ENCODE data around the gene PLXDC2. TPM values are rescaled to one million over a fixed set of nuclear protein-coding genes. Genes with fewer than 3 reads are reported as not detected.
"Not testable (repeated sequence)": the region's sequence is repeated elsewhere in the genome, so short reads cannot be mapped to it uniquely, and the experiment has no call there.

The PLXDC2 gene
- total and polyA plus RNA-seq, 11 donors = 3.4 to 36.4 (median 17.1) TPM

DNA sequence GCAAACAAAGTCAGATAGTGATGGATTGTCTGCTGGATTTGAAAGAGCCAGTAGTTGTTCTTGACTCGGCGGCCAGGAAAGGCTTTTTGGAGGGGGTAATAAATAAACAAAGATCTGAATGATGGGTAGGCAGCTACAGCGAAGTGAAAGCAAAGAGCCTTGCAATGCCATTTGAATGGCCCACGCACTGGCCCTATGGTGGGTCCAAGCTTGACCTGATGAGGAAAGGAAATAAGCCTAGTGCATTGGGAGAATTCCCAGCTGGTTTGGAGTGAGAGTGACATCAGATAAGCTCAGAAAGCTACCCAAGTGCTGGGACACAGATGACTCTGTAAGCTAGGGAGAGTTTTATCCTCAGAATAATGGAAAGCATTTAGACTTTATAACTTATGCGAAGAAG, 365.2 kb downstream of the PLXDC2 start:
- no peak overlapping the region for H3K4me3 ChIP-seq
- WGBS, 4 donors = 86 to 90% (median 87%) methylated on average over 5 of the region's 5 CpGs
- DNase-seq (no peak), ATAC-seq (no peak)
- H3K27ac ChIP-seq = no peak overlapping the region
- intact Hi-C loops (cut with DNase I) = no loop called here
- H3K4me1 ChIP-seq = no peaks in the 10 kb centered on the region
- no peaks in the 10 kb centered on the region for H3K9me3 ChIP-seq
- H3K27me3 ChIP-seq = no peaks in the 10 kb centered on the region
- peaks cover 0 to 50% (median 6%) of the 10 kb centered on the region in 9 donors for H3K36me3 ChIP-seq
- TF ChIP-seq, protein P1, sequence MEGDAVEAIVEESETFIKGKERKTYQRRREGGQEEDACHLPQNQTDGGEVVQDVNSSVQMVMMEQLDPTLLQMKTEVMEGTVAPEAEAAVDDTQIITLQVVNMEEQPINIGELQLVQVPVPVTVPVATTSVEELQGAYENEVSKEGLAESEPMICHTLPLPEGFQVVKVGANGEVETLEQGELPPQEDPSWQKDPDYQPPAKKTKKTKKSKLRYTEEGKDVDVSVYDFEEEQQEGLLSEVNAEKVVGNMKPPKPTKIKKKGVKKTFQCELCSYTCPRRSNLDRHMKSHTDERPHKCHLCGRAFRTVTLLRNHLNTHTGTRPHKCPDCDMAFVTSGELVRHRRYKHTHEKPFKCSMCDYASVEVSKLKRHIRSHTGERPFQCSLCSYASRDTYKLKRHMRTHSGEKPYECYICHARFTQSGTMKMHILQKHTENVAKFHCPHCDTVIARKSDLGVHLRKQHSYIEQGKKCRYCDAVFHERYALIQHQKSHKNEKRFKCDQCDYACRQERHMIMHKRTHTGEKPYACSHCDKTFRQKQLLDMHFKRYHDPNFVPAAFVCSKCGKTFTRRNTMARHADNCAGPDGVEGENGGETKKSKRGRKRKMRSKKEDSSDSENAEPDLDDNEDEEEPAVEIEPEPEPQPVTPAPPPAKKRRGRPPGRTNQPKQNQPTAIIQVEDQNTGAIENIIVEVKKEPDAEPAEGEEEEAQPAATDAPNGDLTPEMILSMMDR (IDR thresholded peaks at IDR 0.05) = no peak
- TF ChIP-seq POLR2A (IDR thresholded peaks at IDR 0.05) = no peak

DNA sequence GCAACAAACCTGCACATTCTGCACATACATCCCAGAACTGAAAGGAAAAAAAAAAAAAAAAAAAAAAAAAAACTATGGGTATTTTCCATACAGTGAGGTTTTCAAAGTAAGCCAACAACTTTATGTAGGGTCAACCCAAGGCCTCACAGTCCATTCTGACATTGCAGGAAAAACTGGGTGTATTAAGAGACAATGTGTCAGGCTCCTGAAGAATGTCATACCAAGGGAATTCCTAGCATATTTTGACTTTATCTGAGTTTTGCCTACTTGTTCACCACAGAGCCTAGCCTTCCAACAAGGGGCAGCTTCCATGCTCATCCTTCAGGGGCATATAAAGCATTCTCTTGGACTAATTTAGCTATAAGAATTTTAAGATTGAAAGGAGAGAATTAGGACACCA, 368.9 kb downstream of the PLXDC2 start:
- Histone ChIP-seq H3K4me3 (no peak overlapping the region), H3K27me3 (no peaks in the 10 kb centered on the region), H3K36me3 (peaks cover 0 to 20% (median 0%) of the 10 kb centered on the region in 9 donors), H3K27ac (no peak overlapping the region), H3K9me3 (no peaks in the 10 kb centered on the region), H3K4me1 (no peaks in the 10 kb centered on the region)
- DNase-seq (no peak), ATAC-seq (no peak)
- TF ChIP-seq, protein P1 (IDR thresholded peaks at IDR 0.05) = no peak
- no peak for TF ChIP-seq POLR2A (IDR thresholded peaks at IDR 0.05)
- intact Hi-C loops (cut with DNase I) = no loop called here

DNA sequence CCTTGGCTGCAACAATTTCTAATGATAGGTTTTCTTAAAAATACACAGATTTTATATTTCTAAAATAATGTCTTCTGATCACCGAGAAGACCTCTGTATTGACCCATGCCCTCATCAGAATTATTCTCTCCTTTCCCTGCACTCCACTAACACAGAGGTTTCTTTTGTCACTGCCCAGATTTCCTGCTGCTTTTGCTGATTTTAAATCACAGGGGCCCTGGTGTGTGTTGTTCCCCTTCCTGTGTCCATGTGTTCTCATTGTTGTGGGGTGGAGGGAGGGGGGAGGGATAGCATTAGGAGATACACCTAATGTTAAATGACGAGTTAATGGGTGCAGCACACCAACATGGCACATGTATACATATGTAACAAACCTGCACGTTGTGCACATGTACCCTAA, 375.2 kb downstream of the PLXDC2 start:
- intact Hi-C loops (cut with DNase I) = not testable (repeated sequence)

DNA sequence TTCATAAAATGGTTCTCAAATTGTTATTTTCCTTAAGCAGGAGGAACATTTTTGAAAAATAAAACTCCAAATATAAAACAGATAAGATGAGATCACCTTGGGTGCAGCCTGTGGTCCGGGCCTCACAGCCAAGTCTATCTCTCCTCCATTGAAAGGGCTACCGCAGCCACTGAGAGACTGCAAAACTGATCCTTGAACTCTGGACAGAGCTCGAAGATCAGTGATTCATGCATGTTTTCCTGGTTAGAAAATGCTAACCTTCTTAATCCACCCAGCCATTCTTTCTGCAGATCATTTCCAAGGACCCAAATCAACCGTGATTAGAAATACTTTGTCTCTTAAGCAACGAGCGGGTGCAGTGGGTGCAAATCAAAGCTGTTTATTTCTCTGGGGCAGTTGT, 378.8 kb downstream of the PLXDC2 start:
- Histone ChIP-seq H3K4me1 (no peaks in the 10 kb centered on the region), H3K4me3 (no peak overlapping the region), H3K27me3 (no peaks in the 10 kb centered on the region), H3K27ac (no peak overlapping the region), H3K36me3 (no peaks in the 10 kb centered on the region), H3K9me3 (no peaks in the 10 kb centered on the region)
- DNase-seq (no peak), ATAC-seq (no peak)
- intact Hi-C loops (cut with DNase I) = no loop called here
- 88 to 94% (median 91%) methylated on average over 6 of the region's 6 CpGs for WGBS, 4 donors
- TF ChIP-seq, protein P1 (IDR thresholded peaks at IDR 0.05) = no peak
- no peak for TF ChIP-seq POLR2A (IDR thresholded peaks at IDR 0.05)

More for the DNA sequence above, 375.2 kb downstream of the PLXDC2 start:
- 63 to 72% (median 63%) methylated on average over 3 of the region's 3 CpGs for WGBS, 4 donors
- not testable (repeated sequence) for DNase-seq, H3K27ac ChIP-seq, H3K4me3 ChIP-seq, H3K9me3 ChIP-seq, H3K27me3 ChIP-seq, H3K4me1 ChIP-seq, ATAC-seq, H3K36me3 ChIP-seq

DNA sequence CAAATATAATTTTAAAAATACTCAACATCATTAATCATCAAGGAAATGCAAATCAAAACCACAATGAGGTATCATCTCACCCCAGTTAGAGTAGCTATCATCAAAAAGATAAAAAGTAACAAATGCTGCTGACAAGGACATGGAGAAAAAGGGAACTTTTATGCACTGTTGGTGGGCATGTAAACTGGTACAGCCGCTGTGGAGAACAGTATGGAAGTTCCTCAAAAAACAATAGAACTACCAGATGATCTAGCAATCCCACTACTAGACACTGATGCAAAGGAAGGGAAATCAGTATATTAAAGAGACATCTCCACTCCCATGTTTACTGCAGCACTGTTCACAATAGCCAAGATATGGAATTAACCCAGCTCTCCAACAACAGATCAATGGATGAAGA, 384.5 kb downstream of the PLXDC2 start:
- Histone ChIP-seq H3K27ac (no peak overlapping the region), H3K4me3 (no peak overlapping the region), H3K27me3 (no peaks in the 10 kb centered on the region), H3K36me3 (no peaks in the 10 kb centered on the region), H3K4me1 (peaks cover 0 to 8% (median 0%) of the 10 kb centered on the region in 12 donors), H3K9me3 (no peaks in the 10 kb centered on the region)
- DNase-seq (no peak), ATAC-seq (no peak)
- intact Hi-C loops (cut with DNase I) = no loop called here
- TF ChIP-seq POLR2A (IDR thresholded peaks at IDR 0.05) = no peak
- TF ChIP-seq, protein P1 (IDR thresholded peaks at IDR 0.05) = no peak
- WGBS, 4 donors = 88% methylated on average over 1 of the region's 1 CpG

All from heart left ventricle (tissue), 16 donors.